ENCODE results near the gene RNF25. TPM values are rescaled to one million over a fixed set of nuclear protein-coding genes. Genes with fewer than 3 reads are reported as not detected.

Gene RNF25
- total RNA-seq, 2 experiments from 2014 or later = 18.0 to 18.6 TPM

DNA sequence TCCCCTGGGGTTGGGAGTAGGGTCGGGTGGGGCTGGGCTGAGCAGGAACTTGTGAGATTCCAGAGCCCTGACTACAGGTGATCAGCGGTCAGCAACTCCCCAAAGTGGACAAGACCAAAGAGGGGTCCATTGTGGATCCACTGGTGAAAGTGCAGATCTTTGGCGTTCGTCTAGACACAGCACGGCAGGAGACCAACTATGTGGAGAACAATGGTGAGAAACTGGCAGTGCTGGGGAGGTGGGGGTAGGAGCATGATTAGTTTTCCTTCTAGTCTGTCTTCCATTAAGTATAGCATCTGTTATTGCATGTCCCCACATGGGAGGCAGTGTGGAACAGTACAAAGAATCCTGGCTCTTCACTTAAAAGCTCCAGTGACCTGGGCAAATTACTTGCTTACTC lies 36.1 kb downstream of the RNF25 start:
- Histone ChIP-seq H3K4me3 (ENCODE audit: low read length) (no peak overlapping the region), H3K27me3 (ENCODE audit: control insufficient read depth in 1 of 2, insufficient read depth in 2 of 2, low read length in 2 of 2) (no peaks in the 10 kb centered on the region), H3K36me3 (ENCODE audit: insufficient read depth, low read length) (peaks cover 66% of the 10 kb centered on the region), H3K9me3 (ENCODE audit: control insufficient read depth in 1 of 2, insufficient read depth in 1 of 2, low read length in 2 of 2) (no peaks in the 10 kb centered on the region), H3K27ac (ENCODE audit: low read depth in 1 of 2, low read length in 2 of 2) (no peak overlapping the region), H3K4me1 (ENCODE audit: insufficient read depth, low read length) (no peaks in the 10 kb centered on the region)
- DNase-seq (no peak), ATAC-seq (ENCODE audit: poor library complexity) (no peak)
- no peaks in the 10 kb centered on the region for H3K27me3 Mint-ChIP-seq
- H3K4me3 Mint-ChIP-seq = no peak overlapping the region
- H3K4me1 Mint-ChIP-seq (ENCODE audit: low read depth) = no peaks in the 10 kb centered on the region
- POLR2A ChIA-PET = no interaction called here
- peaks cover 75% of the 10 kb centered on the region for H3K36me3 Mint-ChIP-seq (ENCODE audit: low read depth)
- intact Hi-C loops (cut with DNase I, micrococcal nuclease) = no loop called here
- CTCF ChIA-PET = no interaction called here
- TF ChIP-seq, protein P1, sequence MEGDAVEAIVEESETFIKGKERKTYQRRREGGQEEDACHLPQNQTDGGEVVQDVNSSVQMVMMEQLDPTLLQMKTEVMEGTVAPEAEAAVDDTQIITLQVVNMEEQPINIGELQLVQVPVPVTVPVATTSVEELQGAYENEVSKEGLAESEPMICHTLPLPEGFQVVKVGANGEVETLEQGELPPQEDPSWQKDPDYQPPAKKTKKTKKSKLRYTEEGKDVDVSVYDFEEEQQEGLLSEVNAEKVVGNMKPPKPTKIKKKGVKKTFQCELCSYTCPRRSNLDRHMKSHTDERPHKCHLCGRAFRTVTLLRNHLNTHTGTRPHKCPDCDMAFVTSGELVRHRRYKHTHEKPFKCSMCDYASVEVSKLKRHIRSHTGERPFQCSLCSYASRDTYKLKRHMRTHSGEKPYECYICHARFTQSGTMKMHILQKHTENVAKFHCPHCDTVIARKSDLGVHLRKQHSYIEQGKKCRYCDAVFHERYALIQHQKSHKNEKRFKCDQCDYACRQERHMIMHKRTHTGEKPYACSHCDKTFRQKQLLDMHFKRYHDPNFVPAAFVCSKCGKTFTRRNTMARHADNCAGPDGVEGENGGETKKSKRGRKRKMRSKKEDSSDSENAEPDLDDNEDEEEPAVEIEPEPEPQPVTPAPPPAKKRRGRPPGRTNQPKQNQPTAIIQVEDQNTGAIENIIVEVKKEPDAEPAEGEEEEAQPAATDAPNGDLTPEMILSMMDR (IDR thresholded peaks at IDR 0.05) = no peak
- no peak overlapping the region for H3K27ac Mint-ChIP-seq
- H3K9me3 Mint-ChIP-seq = no peaks in the 10 kb centered on the region

DNA sequence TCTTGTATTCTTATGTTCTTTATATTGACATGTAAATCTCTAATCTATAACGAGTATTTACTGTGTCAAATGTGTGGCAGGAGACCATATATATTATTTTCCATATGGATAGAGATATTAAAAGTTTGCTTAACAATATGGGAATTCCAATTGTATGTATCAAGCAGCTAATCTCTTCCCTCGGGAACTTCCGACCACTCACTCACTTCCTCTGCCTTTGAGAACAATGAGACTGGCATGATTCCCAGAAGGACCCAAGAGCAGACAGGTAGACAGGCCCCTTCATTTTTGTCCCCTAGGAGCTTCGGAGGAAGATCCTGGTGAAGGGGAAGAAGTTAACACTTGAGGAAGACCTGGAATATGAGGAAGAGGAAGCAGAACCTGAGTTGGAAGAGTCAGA lies 40.0 kb downstream of the RNF25 start:
- H3K4me1 ChIP-seq (ENCODE audit: insufficient read depth, low read length) = no peaks in the 10 kb centered on the region
- DNase-seq (no peak), ATAC-seq (ENCODE audit: poor library complexity) (no peak)
- Mint-ChIP-seq H3K4me1 (ENCODE audit: low read depth) (no peaks in the 10 kb centered on the region), H3K4me3 (no peak overlapping the region), H3K27ac (no peak overlapping the region), H3K9me3 (no peaks in the 10 kb centered on the region), H3K36me3 (ENCODE audit: low read depth) (peaks cover 38% of the 10 kb centered on the region), H3K27me3 (no peaks in the 10 kb centered on the region)
- TF ChIP-seq, protein P1 (IDR thresholded peaks at IDR 0.05) = no peak
- intact Hi-C loops (cut with DNase I, micrococcal nuclease) = no loop called here
- peaks cover 29% of the 10 kb centered on the region for H3K36me3 ChIP-seq (ENCODE audit: insufficient read depth, low read length)
- ChIA-PET POLR2A (no interaction called here), CTCF (interaction anchor here (0.9 kb wide), 1 partner anchor 78 kb away, joined by 3 read pairs; no protein-coding TSS in a partner anchor)
- no peaks in the 10 kb centered on the region for H3K9me3 ChIP-seq (ENCODE audit: control insufficient read depth in 1 of 2, insufficient read depth in 1 of 2, low read length in 2 of 2)
- H3K4me3 ChIP-seq (ENCODE audit: low read length) = no peak overlapping the region
- H3K27ac ChIP-seq (ENCODE audit: low read depth in 1 of 2, low read length in 2 of 2) = no peak overlapping the region
- no peaks in the 10 kb centered on the region for H3K27me3 ChIP-seq (ENCODE audit: control insufficient read depth in 1 of 2, insufficient read depth in 2 of 2, low read length in 2 of 2)

DNA sequence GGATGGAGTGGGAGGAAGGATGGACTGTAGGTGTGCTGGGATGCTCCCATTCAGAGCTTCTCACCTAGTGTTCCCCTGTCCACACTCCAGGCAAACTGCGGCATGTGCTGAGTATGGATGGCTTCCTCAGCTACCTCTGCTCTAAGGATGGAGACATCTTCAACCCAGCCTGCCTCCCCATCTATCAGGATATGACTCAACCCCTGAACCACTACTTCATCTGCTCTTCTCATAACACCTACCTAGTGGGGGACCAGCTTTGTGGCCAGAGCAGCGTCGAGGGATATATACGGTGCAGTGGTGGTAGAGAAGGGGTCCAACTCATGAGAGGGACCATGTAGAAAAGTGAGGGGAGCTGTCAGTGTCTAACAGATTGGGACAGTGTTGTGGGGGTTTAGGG lies 43.9 kb downstream of the RNF25 start:
- CTCF ChIA-PET = no interaction called here
- intact Hi-C loops (cut with DNase I, micrococcal nuclease) = no loop called here
- no peak overlapping the region for H3K27ac Mint-ChIP-seq

More for the DNA sequence above, 43.9 kb downstream of the RNF25 start:
- TF ChIP-seq, protein P1 (IDR thresholded peaks at IDR 0.05) = no peak
- H3K27ac ChIP-seq (ENCODE audit: low read depth in 1 of 2, low read length in 2 of 2) = no peak overlapping the region
- no peak for ATAC-seq (ENCODE audit: poor library complexity)
- DNase-seq = no peak
- H3K9me3 ChIP-seq (ENCODE audit: control insufficient read depth in 1 of 2, insufficient read depth in 1 of 2, low read length in 2 of 2) = no peaks in the 10 kb centered on the region
- no peaks in the 10 kb centered on the region for H3K36me3 ChIP-seq (ENCODE audit: insufficient read depth, low read length)
- peaks cover 4% of the 10 kb centered on the region for H3K4me1 Mint-ChIP-seq (ENCODE audit: low read depth)
- H3K27me3 ChIP-seq (ENCODE audit: control insufficient read depth in 1 of 2, insufficient read depth in 2 of 2, low read length in 2 of 2) = no peaks in the 10 kb centered on the region
- H3K4me3 ChIP-seq (ENCODE audit: low read length) = no peak overlapping the region
- no peaks in the 10 kb centered on the region for H3K27me3 Mint-ChIP-seq
- no peak overlapping the region for H3K4me3 Mint-ChIP-seq
- peaks cover 4% of the 10 kb centered on the region for H3K36me3 Mint-ChIP-seq (ENCODE audit: low read depth)
- H3K4me1 ChIP-seq (ENCODE audit: insufficient read depth, low read length) = no peaks in the 10 kb centered on the region
- no peaks in the 10 kb centered on the region for H3K9me3 Mint-ChIP-seq
- POLR2A ChIA-PET = interaction anchor here (1.1 kb wide), 1 partner anchor 9 kb away, joined by 3 read pairs; no protein-coding TSS in a partner anchor

All from CD4-positive, alpha-beta T cell (primary cell).